ENCODE data around the gene ITPRIPL2. TPM values are rescaled to one million over a fixed set of nuclear protein-coding genes. Genes with fewer than 3 reads are reported as not detected.

Gene ITPRIPL2
- total and polyA plus RNA-seq, 2 of the 13 experiments (the other 11 are each of a cell fraction or from before 2014, with no cell fraction given) = 5.9 to 12.6 TPM

DNA sequence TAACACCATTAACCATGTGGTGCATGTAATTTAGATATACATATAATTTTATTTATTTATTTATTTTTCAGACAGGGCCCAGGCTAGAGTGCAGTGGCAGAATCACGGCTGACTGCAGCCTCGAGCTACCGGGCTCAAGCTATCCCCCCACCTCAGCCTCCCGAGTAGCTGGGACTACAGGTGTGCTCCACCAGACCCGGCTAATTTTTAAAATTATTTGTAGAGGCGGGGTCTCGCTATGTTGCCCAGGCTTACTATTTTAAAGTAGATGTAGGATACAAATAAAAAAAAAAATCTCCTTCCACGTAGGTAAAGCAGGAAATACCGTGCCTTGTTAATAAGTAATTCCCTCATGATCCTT lies 46.8 kb upstream of the ITPRIPL2 start (continued):
- TF ChIP-seq, protein P1, sequence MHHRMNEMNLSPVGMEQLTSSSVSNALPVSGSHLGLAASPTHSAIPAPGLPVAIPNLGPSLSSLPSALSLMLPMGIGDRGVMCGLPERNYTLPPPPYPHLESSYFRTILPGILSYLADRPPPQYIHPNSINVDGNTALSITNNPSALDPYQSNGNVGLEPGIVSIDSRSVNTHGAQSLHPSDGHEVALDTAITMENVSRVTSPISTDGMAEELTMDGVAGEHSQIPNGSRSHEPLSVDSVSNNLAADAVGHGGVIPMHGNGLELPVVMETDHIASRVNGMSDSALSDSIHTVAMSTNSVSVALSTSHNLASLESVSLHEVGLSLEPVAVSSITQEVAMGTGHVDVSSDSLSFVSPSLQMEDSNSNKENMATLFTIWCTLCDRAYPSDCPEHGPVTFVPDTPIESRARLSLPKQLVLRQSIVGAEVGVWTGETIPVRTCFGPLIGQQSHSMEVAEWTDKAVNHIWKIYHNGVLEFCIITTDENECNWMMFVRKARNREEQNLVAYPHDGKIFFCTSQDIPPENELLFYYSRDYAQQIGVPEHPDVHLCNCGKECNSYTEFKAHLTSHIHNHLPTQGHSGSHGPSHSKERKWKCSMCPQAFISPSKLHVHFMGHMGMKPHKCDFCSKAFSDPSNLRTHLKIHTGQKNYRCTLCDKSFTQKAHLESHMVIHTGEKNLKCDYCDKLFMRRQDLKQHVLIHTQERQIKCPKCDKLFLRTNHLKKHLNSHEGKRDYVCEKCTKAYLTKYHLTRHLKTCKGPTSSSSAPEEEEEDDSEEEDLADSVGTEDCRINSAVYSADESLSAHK (CRISPR knock-in tag; IDR thresholded peaks at IDR 0.05; ENCODE audit: borderline replicate concordance) = no peak
- TF ChIP-seq XRCC5 (optimal IDR thresholded peaks at IDR 0.05; ENCODE audit: low read length) = no peak
- TF ChIP-seq NCOR1 (IDR thresholded peaks at IDR 0.05; ENCODE audit: borderline replicate concordance, low read length) = no peak
- TF ChIP-seq TGIF2 (CRISPR knock-in tag; IDR thresholded peaks at IDR 0.05) = no peak
- no peak for TF ChIP-seq TOPORS (CRISPR knock-in tag; IDR thresholded peaks at IDR 0.05)
- no peak for TF ChIP-seq CEBPB (IDR thresholded peaks at IDR 0.05; ENCODE audit: borderline replicate concordance, low read depth, low read length)
- TF ChIP-seq HOXA5 (CRISPR knock-in tag; IDR thresholded peaks at IDR 0.05) = no peak
- peak; percentile 60; the same call in 1 of the 2 replicates for TF ChIP-seq ZNF460 (CRISPR knock-in tag; IDR thresholded peaks at IDR 0.05; ENCODE audit: borderline replicate concordance)
- TF ChIP-seq CCAR2 (optimal IDR thresholded peaks at IDR 0.05; ENCODE audit: low read depth, low read length) = no peak
- no peak for TF ChIP-seq ZNF333 (CRISPR knock-in tag; IDR thresholded peaks at IDR 0.05; ENCODE audit: borderline replicate concordance)
- TF ChIP-seq, protein P2, sequence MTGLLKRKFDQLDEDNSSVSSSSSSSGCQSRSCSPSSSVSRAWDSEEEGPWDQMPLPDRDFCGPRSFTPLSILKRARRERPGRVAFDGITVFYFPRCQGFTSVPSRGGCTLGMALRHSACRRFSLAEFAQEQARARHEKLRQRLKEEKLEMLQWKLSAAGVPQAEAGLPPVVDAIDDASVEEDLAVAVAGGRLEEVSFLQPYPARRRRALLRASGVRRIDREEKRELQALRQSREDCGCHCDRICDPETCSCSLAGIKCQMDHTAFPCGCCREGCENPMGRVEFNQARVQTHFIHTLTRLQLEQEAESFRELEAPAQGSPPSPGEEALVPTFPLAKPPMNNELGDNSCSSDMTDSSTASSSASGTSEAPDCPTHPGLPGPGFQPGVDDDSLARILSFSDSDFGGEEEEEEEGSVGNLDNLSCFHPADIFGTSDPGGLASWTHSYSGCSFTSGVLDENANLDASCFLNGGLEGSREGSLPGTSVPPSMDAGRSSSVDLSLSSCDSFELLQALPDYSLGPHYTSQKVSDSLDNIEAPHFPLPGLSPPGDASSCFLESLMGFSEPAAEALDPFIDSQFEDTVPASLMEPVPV (CRISPR knock-in tag; IDR thresholded peaks at IDR 0.05) = no peak
- no peak for TF ChIP-seq SATB2 (CRISPR knock-in tag; IDR thresholded peaks at IDR 0.05)
- no peak for TF ChIP-seq JUN (CRISPR knock-in tag; IDR thresholded peaks at IDR 0.05)
- 0 out of 2 replicates have a peak, but pooled peaks have one; percentile 58 for TF ChIP-seq ZFP82 (CRISPR knock-in tag; IDR thresholded peaks at IDR 0.05; ENCODE audit: borderline replicate concordance)
- no peak for TF ChIP-seq SNAPC2 (CRISPR knock-in tag; IDR thresholded peaks at IDR 0.05)
- TF ChIP-seq MLLT10 (CRISPR knock-in tag; IDR thresholded peaks at IDR 0.05) = no peak
- TF ChIP-seq ZNF772 (CRISPR knock-in tag; IDR thresholded peaks at IDR 0.05) = no peak
- TF ChIP-seq ZNF101 (CRISPR knock-in tag; IDR thresholded peaks at IDR 0.05; ENCODE audit: borderline replicate concordance, low read depth) = no peak
- TF ChIP-seq NAIF1 (CRISPR knock-in tag; IDR thresholded peaks at IDR 0.05; ENCODE audit: borderline replicate concordance) = no peak
- TF ChIP-seq RXRB (CRISPR knock-in tag; IDR thresholded peaks at IDR 0.05; ENCODE audit: borderline replicate concordance) = no peak
- TF ChIP-seq RFXANK (CRISPR knock-in tag; IDR thresholded peaks at IDR 0.05) = no peak
- no peak for TF ChIP-seq TARDBP (CRISPR knock-in tag; IDR thresholded peaks at IDR 0.05)
- TF ChIP-seq FOXP1 (IDR thresholded peaks at IDR 0.05) = no peak
- no peak for TF ChIP-seq FOXP1 (CRISPR knock-in tag; IDR thresholded peaks at IDR 0.05)
- TF ChIP-seq, protein P3, sequence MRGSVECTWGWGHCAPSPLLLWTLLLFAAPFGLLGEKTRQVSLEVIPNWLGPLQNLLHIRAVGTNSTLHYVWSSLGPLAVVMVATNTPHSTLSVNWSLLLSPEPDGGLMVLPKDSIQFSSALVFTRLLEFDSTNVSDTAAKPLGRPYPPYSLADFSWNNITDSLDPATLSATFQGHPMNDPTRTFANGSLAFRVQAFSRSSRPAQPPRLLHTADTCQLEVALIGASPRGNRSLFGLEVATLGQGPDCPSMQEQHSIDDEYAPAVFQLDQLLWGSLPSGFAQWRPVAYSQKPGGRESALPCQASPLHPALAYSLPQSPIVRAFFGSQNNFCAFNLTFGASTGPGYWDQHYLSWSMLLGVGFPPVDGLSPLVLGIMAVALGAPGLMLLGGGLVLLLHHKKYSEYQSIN (CRISPR knock-in tag; IDR thresholded peaks at IDR 0.05; ENCODE audit: borderline replicate concordance) = no peak
- peak; percentile 37; the same call in 1 of the 2 replicates for TF ChIP-seq ZFP36L1 (CRISPR knock-in tag; IDR thresholded peaks at IDR 0.05)
- TF ChIP-seq ZMYM3 (CRISPR knock-in tag; IDR thresholded peaks at IDR 0.05) = peak; percentile 79; the same call in 1 of the 2 replicates
- no peak for TF ChIP-seq ZNF75D (CRISPR knock-in tag; IDR thresholded peaks at IDR 0.05; ENCODE audit: borderline replicate concordance)
- no peak for TF ChIP-seq ZNF550 (CRISPR knock-in tag; IDR thresholded peaks at IDR 0.05; ENCODE audit: borderline replicate concordance)
- 0 out of 2 replicates have a peak, but pooled peaks have one; percentile 11 for TF ChIP-seq ZNF570 (CRISPR knock-in tag; IDR thresholded peaks at IDR 0.05; ENCODE audit: borderline replicate concordance)

Data from HepG2 (cell line).